ENCODE results near the gene YIPF2.

DNA sequence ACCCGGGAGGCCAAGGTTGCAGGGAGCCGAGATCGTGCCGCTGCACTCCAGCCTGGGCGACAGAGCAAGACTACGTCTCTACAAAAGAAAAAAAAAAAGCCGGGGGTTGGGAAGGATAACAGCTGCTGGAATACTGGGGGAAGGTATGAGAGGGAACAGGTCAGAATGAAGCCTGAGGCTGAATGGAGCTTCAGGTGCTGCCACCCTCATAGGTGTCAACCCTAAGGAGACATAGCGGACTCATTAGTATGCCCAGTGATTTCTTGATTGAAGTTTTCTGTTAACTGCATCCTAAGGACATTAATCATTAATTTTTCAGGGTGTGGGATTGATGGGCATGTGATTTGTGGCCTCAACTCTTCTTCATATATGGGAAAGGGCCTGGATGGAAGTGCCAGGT, 38.4 kb upstream of the YIPF2 start:
- TF ChIP-seq, protein P1, sequence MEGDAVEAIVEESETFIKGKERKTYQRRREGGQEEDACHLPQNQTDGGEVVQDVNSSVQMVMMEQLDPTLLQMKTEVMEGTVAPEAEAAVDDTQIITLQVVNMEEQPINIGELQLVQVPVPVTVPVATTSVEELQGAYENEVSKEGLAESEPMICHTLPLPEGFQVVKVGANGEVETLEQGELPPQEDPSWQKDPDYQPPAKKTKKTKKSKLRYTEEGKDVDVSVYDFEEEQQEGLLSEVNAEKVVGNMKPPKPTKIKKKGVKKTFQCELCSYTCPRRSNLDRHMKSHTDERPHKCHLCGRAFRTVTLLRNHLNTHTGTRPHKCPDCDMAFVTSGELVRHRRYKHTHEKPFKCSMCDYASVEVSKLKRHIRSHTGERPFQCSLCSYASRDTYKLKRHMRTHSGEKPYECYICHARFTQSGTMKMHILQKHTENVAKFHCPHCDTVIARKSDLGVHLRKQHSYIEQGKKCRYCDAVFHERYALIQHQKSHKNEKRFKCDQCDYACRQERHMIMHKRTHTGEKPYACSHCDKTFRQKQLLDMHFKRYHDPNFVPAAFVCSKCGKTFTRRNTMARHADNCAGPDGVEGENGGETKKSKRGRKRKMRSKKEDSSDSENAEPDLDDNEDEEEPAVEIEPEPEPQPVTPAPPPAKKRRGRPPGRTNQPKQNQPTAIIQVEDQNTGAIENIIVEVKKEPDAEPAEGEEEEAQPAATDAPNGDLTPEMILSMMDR (conservative IDR thresholded peaks at IDR 0.05; ENCODE audit: low read depth, low read length) = no peak
- TF ChIP-seq BHLHE40 (IDR thresholded peaks at IDR 0.05; ENCODE audit: low read depth, low read length) (no peak), POLR2A (IDR thresholded peaks at IDR 0.05; ENCODE audit: low read depth, low read length) (no peak), RFX5 (IDR thresholded peaks at IDR 0.05; ENCODE audit: low read depth, low read length) (no peak), RCOR1 (IDR thresholded peaks at IDR 0.05; ENCODE audit: insufficient replicate concordance, low read length) (no peak), CEBPB (IDR thresholded peaks at IDR 0.05; ENCODE audit: low read depth, low read length) (no peak), SMC3 (IDR thresholded peaks at IDR 0.05; ENCODE audit: low read depth, low read length) (no peak), RAD21 (IDR thresholded peaks at IDR 0.05; ENCODE audit: low read length) (no peak), FOS (IDR thresholded peaks at IDR 0.05; ENCODE audit: low read depth, low read length) (no peak), CHD1 (IDR thresholded peaks at IDR 0.05; ENCODE audit: low read depth, low read length) (no peak), MAZ (IDR thresholded peaks at IDR 0.05; ENCODE audit: borderline replicate concordance, low read depth, low read length) (no peak), MAFK (IDR thresholded peaks at IDR 0.05; ENCODE audit: low read depth, low read length) (no peak), ELK1 (IDR thresholded peaks at IDR 0.05; ENCODE audit: borderline replicate concordance, low read depth, low read length) (no peak)
- TF ChIP-seq, protein P2, sequence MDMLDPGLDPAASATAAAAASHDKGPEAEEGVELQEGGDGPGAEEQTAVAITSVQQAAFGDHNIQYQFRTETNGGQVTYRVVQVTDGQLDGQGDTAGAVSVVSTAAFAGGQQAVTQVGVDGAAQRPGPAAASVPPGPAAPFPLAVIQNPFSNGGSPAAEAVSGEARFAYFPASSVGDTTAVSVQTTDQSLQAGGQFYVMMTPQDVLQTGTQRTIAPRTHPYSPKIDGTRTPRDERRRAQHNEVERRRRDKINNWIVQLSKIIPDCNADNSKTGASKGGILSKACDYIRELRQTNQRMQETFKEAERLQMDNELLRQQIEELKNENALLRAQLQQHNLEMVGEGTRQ (IDR thresholded peaks at IDR 0.05; ENCODE audit: low read depth, low read length) = no peak
